GM21447 (cell line): ENCODE results near the gene ERFE.

Source experiments
- ATAC-seq: cut with Tn5 transposase; IDR thresholded peaks from one replicate; pipeline ENCODE4 v1.9.1; 2021; ENCODE audit not compliant: unreplicated experiment

The ERFE gene

DNA sequence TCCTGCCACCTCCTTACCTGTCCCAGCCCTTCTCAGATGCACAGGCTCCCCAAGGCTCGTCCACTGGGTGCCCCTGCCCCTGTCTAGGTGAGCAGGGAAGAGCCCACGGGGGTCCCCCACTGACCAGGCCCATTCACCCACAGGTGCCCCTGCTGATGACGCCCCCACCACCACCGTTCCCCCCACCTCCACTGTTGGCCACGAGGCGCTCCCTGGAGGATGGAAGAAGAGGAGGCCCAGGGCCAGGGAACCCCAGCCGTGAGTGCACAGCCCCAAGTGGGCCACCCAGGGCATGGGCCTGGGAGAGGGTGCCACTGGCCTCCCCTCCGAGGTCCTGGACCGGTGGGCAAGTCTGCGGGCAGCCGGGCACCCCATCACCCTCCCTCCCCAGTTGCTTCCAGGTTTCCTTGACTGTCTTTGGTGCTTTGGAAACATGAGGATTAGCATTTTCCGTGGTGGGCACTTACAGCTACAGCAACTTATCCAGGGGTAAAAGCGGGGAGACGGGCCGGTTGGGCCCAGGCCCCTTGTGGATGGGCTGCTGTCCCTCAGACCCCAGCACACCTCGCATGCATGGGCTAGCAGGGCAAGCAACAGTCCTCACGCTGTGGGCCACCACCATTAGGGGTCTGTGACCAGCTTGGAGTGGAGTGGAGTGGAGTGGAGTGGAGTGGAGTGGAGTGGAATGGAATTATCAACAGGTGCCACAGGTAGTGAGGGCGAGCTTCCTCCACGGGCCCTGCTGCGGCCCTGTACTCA, 33.5 kb upstream of the ERFE start:
- ATAC-seq: no peak

DNA sequence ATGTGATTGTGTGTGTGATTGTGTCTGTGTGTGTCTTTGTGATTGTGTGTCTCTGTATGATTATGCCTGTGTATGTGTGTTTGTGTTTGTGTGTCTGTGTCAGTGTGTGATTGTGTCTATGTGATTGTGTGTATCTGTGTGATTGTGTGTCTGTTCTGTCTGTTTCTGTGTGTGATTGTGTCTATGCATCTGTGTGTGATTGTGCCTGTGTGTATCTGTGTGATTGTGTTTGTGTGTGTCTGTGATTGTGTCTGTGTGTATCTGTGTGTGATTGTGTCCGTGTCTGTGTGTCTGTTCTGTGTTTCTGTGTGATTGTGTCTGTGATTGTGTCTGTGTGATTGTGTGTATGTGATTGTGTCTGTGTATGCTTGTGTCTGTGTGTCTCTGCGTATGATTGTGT, 32.4 kb upstream of the ERFE start:
- no peak for ATAC-seq

DNA sequence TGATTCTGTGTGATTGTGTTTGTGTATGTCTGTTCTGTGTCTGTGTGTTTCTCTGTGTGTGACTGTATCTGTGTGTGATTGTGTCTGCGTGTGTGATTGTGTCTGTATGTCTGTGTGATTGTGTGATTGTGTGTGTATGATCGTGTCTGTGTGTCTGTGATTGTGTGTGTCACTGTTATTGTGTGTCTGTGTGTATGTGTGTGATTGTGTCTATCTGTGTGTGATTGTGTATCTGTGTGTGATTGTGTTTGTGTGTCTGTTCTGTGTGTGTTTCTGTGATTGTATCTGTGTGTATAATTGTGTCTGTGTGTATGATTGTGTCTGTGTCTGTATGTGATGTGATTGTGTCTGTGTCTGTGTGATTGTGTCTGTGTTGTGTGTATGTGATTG, 32.0 kb upstream of the ERFE start:
- no peak for ATAC-seq

DNA sequence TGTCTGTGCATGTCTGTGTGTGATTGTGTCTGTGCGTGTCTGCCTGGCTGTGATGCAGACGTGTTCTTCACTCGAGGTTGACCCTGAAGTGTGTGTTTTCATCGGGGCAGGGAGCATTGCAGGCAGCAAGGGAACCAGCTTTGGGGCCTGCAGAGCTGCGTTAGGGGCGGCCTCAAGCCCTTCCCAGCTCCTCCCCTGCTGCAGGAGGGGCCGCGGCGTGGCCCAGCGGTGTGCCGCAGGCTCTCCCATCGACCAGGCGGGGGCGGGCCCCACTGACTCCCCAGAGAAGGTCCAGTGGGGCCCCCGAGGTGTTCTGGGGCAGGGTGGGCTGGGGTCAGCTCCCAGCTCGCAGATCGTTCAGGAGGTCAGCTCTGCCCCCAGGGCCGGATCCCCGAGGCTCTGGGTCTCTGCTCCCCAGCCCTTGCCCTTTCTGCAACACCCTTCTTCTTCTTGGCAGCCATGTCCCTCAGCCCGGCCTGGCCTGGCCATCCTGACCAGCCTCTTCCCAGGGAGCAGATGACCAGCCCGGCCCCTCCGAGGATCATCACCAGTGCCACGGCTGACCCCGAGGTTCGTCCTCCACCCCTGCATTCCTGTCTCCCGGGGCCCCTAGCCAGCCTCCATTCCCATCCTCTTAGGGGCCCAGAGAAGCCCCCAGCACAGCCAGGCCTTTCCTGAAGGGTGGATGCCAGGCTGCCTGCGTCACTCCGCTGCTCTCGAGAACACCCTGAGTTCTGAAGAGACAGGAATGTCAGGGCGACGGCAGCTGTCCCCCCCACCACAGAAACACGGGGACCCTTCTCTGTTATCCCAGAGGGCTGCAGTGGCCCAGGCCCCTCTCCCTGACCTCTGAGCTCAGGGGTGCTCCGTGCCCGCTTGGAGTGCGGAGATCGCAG, 31.4 kb upstream of the ERFE start:
- ATAC-seq: no peak

DNA sequence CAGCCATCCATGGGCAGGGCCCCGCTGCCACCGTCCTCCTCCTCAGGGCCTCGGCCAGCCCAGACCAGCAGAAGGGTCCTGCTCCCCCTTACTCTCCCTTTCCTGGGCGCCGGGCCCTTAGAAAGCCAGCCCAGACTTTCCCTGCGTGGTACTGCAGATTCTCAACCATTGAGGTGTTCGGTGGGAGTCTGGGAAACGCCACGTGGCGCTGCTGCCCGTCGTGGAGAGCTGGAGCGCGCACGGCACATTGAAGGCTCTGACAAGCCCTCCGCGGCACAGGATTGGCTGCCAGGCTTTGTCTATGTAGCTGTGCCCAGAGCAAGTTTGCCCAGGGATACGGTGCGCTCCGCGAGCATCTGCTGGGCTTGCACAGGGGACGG, 30.7 kb upstream of the ERFE start:
- no peak for ATAC-seq

DNA sequence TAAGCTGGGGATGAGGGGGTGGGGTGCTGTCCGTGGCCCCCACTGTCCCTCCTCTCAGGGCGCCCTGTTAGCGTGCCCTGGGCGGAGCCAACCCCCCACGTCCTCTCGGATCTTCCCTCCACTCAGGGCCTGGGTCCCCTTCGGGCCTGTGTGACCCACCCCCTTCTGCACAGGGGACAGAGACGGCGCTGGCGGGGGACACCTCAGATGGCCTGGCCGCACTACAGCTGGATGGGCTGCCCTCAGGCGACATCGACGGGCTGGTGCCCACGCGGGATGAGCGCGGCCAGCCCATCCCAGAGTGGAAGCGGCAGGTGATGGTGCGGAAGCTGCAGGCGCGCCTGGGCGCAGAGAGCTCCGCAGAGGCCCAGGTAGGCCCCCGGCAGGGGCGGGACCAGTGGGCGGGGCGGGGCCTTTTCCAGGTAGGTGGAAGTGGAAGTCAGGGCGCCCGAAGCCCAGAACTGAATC, 30.2 kb upstream of the ERFE start:
- ATAC-seq: no peak

DNA sequence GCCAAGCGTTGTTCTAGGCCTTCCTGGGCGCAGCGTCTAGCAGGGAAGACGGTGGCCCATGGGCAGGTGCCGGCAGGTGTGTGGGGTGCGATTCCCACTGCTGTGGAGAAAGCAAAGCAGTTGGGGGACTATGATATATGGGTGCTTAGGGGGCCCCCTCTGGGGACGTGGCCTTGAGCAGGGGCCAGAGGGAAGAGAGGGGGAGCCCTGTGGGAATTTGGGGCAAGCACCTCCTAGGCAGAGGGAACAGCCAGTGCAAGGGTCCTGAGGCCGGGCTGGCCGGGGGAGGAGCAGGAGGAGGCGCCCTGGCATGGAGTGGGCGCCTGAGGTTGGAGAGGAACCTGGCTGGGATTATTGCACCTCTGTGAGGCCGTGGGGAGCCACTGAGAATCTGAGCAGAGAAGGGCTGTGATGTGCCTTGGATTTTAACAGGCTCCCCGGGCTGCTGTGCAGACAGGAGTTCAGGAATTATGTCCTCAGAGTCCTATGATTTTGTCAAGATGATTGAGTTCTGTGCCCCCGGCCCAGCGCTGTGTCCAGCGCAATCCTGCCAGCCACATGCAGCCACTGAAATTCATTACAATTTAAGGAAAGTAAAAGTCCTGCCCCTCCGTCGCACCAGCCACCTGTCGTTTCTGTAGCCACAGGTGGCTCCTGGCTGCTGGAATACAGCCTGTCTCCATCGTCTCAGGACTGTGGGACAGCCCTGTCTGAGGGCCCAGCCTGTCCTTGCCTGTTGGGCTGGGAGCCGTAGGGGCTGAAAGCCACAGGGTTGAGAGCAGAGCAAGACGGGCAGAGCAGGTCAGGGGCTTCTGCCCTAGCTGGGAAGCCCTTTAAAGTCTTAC, 29.4 kb upstream of the ERFE start:
- ATAC-seq: no peak

DNA sequence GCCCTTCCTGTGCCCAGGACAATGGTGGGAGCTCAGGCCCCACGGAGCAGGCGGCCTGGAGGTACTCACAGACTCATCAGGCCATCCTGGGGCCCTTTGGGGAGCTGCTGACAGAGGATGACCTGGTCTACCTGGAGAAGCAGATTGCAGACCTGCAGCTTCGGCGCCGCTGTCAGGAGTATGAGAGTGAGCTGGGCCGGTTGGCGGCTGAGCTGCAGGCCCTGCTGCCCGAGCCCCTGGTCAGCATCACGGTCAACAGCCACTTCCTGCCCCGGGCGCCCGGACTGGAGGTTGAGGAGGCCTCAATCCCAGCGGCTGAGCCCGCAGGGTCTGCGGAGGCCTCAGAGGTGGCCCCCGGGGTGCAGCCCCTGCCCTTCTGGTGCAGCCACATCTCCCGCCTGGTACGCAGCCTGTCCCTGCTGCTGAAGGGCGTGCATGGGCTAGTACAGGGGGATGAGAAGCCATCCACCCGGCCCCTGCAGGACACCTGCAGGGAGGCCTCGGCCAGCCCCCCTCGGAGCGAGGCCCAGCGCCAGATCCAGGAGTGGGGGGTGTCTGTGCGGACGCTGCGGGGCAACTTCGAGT, 28.6 kb upstream of the ERFE start:
- ATAC-seq: no peak

DNA sequence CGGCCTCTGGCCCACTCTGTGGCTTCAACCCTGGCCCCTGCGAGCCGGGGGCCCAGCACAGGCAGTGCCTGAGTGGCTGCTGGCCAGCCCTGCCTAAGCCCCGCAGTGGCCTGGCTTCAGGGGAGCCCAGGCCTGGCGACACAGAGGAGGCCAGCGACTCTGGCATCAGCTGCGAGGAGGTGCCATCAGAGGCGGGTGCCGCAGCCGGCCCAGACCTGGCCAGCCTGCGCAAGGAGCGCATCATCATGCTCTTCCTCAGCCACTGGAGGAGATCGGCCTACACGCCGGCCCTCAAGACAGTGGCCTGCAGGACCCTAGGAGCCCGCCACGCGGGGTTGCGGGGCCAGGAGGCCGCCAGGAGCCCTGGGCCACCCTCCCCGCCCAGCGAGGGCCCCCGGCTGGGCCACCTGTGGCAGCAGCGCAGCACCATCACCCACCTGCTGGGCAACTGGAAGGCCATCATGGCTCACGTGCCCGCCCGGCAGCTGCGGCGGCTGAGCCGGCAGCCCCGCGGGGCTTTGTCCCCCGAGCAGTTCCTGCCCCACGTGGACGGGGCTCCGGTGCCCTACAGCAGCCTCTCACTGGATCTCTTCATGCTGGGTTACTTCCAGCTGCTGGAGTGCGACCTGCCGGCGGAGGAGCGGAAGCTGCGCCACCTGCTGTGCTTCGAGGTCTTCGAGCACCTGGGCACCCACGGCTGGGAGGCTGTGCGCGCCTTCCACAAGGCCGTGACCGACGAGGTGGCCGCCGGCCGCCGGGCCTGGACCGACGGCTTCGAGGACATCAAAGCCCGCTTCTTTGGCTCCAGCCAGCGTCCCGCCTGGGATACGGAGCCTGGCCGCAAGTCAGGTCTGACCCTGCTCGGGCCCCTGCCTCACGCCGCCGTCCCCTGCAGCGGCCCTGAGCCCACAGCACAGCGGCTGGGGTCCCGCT, 27.8 kb upstream of the ERFE start:
- ATAC-seq: no peak

DNA sequence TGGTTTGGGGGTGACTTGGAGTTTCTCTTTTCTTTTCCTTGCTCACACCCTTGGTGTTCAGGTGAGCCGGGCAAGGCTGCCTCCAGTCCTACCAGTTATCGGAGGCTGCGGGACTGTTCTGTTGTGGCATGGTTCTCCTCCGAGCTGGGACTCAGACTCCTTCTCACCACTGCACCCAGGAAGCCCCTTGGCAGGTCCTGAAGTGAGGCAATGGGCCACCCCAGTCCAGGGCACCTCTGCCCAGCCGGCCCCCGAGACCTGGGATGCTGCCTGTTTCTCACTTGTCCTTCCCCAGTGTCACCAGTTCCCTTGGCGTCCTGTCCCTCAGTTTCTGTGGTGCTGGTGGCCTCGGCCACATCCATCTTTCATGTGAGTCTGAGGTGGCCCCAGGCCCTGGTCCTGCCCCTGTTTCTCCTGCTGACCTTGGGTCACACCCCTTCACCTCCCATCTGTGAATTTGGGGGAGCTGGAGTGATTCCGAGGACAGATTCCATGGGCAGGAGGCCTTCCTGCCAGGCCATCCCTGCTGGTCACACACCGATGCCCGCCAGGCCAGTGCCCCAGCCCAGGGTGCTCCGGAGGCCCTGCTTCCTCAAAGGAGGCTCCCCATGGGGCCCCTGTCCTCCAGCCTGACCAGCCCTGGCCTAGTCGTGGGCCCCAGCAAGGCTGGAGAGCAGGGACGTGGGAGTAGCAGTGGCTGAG, 26.9 kb upstream of the ERFE start:
- no peak for ATAC-seq

DNA sequence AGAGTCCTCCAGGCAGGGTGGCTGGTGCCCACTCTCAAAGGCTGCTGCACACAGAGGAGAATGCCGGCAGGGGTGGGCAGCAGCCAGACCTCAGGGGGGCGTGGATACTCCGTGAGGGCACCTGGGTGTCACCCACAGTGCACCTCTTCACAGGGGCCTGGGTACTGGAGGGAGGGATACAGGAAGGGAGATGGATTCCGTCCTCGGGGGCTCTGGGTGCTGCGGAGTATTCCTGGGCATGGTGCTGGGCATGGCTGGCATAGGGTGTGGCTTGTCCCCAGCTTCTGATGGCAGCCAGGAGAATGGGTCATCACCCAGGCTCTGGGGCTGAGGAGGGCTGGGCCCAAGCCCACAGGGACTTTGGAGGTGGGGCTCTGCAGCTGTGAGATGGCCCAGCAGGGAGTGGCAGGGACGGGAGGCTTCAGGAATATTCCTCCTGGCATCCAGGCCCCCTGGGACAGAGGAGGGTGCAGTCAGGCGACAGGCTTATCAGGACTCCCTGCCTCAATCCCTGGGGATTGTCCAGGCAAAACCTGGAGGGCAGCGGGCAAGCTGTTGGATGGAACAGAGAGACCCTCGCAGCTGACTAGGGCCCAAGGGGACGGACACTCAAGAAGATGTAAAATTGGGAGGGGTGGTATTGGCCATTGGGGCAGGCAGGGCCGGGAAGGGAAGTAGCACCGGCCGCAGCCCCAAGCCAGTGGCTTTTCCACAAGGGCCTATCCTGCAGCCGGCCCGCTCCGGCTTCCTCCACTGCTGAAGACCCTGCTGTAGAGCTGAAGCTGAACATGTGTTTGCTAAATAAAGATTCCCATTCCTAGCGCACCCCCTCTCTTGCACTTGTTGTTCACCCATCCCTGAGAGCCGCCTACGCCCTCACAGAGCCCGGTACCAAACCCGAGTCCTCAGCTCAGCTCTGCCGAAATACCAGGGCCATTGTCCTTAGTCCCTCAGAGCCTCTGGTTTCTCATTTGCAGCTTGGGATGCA, 26.0 kb upstream of the ERFE start:
- ATAC-seq: no peak

DNA sequence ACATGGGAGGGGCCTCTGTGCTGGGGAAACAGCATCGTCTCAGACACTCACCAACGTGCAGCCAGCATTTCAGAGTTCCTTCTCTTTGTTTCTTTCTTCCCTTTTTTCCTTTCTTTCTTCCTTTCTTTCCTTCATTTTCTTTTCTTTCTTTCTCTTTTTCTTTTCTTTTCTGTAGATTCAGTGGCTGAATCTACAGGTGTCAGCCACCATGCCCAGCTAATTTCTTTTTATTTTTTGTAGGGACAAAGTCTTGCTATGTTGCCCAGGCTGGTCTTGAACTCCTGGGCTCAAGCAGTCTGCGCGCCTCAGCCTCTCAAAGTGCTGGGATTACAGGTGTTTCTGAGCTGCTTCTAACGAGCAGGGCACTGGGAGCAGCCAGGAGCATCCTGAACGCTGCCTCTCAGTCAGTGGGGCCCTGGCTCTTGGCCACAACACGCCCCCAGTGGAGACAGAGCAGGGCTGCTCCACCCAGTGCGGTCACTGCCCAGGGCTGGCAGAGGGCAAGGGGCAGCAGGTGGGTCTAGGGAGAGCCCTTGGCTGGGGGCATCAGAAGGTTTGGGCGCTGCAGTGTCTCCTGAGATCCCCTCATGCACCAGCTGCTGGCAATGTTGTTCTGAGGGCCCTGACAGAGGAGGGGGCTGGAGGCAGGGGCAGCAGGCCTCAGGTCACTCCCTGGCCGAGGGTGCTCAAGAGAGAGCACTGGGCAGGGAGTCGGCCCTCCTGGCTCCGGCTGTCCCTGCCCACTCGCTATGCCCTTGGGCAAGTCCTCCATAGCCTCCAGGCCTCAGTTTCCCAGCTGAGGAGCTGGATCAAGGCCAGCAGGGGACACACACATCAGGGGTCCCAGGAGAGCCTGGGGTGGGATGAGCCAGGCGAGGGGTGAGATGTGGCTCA, 25.0 kb upstream of the ERFE start:
- ATAC-seq: no peak

DNA sequence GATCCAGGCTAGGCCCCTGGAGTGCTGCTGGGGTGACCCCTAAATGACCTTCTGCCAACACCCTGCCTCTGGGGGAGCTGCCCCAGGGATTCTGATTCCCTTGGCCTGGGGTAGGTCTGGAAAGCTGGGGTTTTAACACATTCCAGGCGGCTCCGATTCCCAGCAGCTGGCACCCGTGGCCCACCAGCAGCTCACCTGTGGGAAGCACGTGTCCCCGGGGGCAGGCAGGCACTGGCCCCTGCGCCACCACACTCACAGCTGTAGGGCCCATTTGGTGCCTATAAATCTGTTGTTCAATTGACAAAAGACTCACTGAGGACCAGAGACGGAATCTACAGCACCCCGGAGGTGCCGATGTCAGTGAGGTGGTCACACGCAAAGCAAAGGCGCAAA, 24.4 kb upstream of the ERFE start:
- ATAC-seq: no peak

DNA sequence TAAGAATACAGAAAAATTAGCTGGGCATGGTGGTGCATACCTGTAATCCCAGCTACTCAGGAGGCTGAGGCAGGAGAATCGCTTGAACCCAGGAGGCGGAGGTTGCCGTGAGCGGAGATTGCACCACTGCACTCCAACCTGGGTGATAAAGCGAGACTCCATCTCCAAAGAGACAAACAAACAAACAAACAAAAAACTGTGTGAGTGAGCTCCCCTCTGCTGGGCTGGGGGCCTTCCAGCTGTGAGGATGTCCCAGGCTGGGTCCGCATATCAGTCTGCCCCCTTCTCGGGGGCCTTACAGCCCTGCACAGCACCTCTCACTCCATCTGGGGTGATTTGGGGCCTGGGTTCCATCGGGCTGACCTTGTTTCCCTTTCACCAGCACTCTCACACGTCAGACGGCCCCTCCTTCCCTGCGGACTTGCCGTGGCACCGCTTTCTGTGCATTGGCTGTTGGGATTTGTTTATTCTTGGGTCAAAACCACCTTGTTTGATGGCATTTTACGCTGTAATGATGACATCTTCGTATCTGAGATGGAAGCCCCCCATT, 23.1 kb upstream of the ERFE start:
- ATAC-seq: no peak

DNA sequence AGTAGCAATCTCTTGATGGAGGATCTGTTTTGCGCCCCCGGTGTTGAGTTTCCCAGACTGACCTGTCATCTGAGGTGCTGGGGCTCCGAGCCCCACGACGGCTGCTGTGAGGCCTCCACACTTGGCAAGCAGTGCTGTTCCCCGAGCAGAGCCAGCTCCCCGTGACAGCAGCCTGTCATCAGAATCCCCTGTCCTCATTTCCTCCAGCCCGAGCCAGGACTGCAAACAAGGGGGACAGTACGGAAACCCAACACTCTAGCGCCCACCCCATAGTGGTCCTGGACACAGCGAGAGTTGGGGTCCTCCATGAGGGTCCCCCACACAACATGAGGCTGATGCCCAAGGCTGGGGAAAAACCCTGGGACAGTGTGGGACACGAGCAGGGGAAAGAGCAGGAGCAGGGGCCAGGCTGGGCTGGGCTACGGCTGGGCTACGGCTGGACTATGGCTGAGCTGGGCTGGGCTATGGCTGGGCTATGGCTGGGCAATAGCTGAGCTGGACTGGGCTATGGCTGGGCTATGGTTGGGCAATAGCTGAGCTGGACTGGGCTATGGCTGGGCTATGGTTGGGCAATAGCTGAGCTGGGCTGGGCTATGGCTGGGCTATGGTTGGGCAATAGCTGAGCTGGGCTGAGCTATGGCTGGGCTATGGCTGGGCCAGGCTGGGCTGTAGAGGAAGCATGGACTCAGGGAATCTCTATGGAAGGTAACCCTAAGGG, 21.8 kb upstream of the ERFE start:
- ATAC-seq: no peak

DNA sequence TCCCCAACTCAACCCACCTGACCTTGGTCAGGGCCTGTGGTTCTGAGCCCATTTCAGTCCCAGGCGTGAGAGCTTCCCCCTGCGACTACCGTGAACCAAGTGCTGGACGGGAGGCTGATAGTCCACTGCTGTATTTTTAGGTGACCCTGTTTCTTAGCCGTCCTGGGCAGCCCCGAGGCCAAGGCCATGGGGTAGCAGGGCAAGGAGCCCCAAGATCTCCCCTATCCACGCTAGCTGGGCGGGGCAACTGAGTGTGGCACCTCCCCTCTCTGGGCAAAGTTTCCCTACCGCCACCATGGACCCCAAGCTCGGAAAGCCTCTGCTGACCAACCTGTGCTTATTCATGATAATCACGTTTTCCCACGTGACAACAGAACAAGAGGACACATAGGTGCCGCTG, 20.9 kb upstream of the ERFE start:
- ATAC-seq: no peak
